ENCODE results near the gene STX10. TPM values are rescaled to one million over a fixed set of nuclear protein-coding genes. Genes with fewer than 3 reads are reported as not detected.
"Not testable (repeated sequence)": the region's sequence is repeated elsewhere in the genome, so short reads cannot be mapped to it uniquely, and the experiment has no call there.

The STX10 gene
- polyA plus RNA-seq, 2 of the 4 experiments (the other 2 are of a cell fraction): 41.5 to 61.2 TPM

DNA sequence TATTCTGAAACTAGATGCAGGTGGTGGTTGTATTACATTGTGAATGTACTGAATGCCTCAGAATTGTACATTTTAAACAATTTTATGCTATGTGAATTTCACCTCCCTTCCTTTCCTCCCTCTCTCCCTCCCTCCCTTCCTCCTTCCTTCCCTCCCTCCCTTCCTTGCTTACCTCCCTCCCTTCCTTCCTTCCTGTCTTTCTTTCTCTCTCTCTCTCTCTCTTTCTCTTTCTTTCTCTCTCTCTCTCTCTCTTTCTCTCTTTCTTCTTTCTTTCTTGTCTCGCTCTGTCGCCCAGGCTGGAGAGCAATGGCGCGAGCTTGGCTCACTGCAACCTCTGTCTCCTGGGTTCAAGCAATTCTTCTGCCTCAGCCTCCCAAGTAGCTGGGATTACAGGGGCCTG, 37.2 kb upstream of the STX10 start:
- DNase-seq (ENCODE audit: low read depth in 1 of 2, low spot score in 1 of 2) (no peak), FAIRE-seq (no peak), ATAC-seq (no peak)
- H3K4me1 ChIP-seq: no peaks in the 10 kb centered on the region
- no peaks in the 10 kb centered on the region for H3K9me3 ChIP-seq
- ChIA-PET POLR2A (no interaction called here), CTCF (no interaction called here)
- H3K27ac ChIP-seq: 0 out of 6 replicates have a peak overlapping the region, but pooled peaks of 1 of the 2 experiments have one; percentile 28
- no peak overlapping the region for H3K4me3 ChIP-seq
- 96% methylated on average over 4 of the region's 4 CpGs for WGBS (ENCODE audit: missing lambda C conversion rate)
- TF ChIP-seq SREBF2 (IDR thresholded peaks at IDR 0.05) (no peak), RNF2 (IDR thresholded peaks at IDR 0.05; ENCODE audit: borderline replicate concordance, low read depth) (no peak), KDM1A (IDR thresholded peaks at IDR 0.05; ENCODE audit: low read depth) (no peak), E2F6 (IDR thresholded peaks at IDR 0.05; ENCODE audit: borderline replicate concordance, low read depth) (no peak), NFE2L2 (conservative IDR thresholded peaks at IDR 0.05; ENCODE audit: low read length) (no peak), FOXS1 (CRISPR knock-in tag; IDR thresholded peaks at IDR 0.05) (no peak), ELK1 (IDR thresholded peaks at IDR 0.05; ENCODE audit: low read depth, low read length) (no peak), CHD2 (IDR thresholded peaks at IDR 0.05; ENCODE audit: low read length, partially characterized antibody) (no peak), KDM5A (IDR thresholded peaks at IDR 0.05) (no peak), CEBPB (IDR thresholded peaks at IDR 0.05) (no peak), PBX3 (IDR thresholded peaks at IDR 0.05) (no peak), HOXB5 (CRISPR knock-in tag; IDR thresholded peaks at IDR 0.05) (no peak), RAD21 (conservative IDR thresholded peaks at IDR 0.05 in 1 of 2, IDR thresholded peaks at IDR 0.05 in 1 of 2) (no peak), POLR2A (IDR thresholded peaks at IDR 0.05; ENCODE audit: low read length) (no peak)
- TF ChIP-seq, protein P1, sequence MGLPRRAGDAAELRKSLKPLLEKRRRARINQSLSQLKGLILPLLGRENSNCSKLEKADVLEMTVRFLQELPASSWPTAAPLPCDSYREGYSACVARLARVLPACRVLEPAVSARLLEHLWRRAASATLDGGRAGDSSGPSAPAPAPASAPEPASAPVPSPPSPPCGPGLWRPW (IDR thresholded peaks at IDR 0.05): no peak
- TF ChIP-seq, protein P2, sequence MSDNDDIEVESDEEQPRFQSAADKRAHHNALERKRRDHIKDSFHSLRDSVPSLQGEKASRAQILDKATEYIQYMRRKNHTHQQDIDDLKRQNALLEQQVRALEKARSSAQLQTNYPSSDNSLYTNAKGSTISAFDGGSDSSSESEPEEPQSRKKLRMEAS (IDR thresholded peaks at IDR 0.05): no peak
- no peak overlapping the region for H3K4me2 ChIP-seq

DNA sequence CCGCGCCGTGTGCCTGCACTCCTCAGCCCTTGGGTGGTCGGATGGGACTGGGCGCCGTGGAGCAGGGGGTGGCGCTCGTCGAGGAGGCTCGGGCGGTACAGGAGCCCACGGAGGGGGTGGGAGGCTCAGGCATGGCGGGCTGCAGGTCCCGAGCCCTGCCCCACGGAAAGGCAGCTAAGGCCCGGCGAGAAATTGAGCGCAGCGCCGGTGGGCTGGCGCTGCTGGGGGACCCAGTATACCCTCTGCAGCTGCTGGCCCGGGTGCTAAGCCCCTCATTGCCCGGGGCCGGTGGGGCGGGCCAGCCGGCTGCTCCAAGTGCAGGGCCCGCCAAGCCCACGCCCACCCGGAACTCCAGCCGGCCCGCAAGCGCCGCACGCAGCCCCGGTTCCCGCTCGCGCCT, 36.5 kb upstream of the STX10 start:
- not testable (repeated sequence) for H3K4me2 ChIP-seq; H3K9me3 ChIP-seq; H3K4me1 ChIP-seq; ATAC-seq; FAIRE-seq; DNase-seq (ENCODE audit: low read depth in 1 of 2, low spot score in 1 of 2); H3K4me3 ChIP-seq
- peak overlapping the region in 1 of 2 experiments; percentile 18; a peak in 1 of 6 replicates for H3K27ac ChIP-seq
- ChIA-PET POLR2A (interaction anchor here (0.7 kb wide), 1 partner anchor 31 kb away, joined by 3 read pairs; no protein-coding TSS in a partner anchor), CTCF (interaction anchor here (0.8 kb wide), 1 partner anchor 76 kb away, joined by 3 read pairs; no protein-coding TSS in a partner anchor)
- 100% methylated on average over 1 of the region's 38 CpGs for WGBS (ENCODE audit: missing lambda C conversion rate)

GRCh38 chr19:13185763-13186657, 35.8 kb upstream of the STX10 start:
- H3K4me3 ChIP-seq, ATAC-seq, H3K9me3 ChIP-seq, H3K4me2 ChIP-seq, H3K4me1 ChIP-seq, H3K27ac ChIP-seq, FAIRE-seq: not testable (repeated sequence)
- ChIA-PET POLR2A (interaction anchor here (0.7 kb wide), 1 partner anchor 30 kb away, joined by 3 read pairs; no protein-coding TSS in a partner anchor), CTCF (interaction anchor here (0.8 kb wide), 1 partner anchor 76 kb away, joined by 3 read pairs; no protein-coding TSS in a partner anchor)
- DNase-seq (ENCODE audit: low read depth in 1 of 2, low spot score in 1 of 2): peak in 1 of 2 experiments; percentile 46
- 90% methylated on average over 22 of the region's 22 CpGs for WGBS (ENCODE audit: missing lambda C conversion rate)

GRCh38 chr19:13184926-13185325, 34.8 kb upstream of the STX10 start:
- H3K27ac ChIP-seq; H3K9me3 ChIP-seq; H3K4me1 ChIP-seq; H3K4me3 ChIP-seq; FAIRE-seq; ATAC-seq; POLR2A ChIA-PET; CTCF ChIA-PET; H3K4me2 ChIP-seq; DNase-seq (ENCODE audit: low read depth in 1 of 2, low spot score in 1 of 2): not testable (repeated sequence)
- 95% methylated on average over 23 of the region's 23 CpGs for WGBS (ENCODE audit: missing lambda C conversion rate)
